CD14-positive monocyte (primary cell): ENCODE data around the gene SIRPD. TPM values are rescaled to one million over a fixed set of nuclear protein-coding genes. Genes with fewer than 3 reads are reported as not detected.

Experiments
- DNase-seq, 3 donors: peaks; one replicate each; pipeline ENCODE4 v3.0.0-alpha.2; 2011 to 2022
- H2AFZ ChIP-seq: 2 replicates; pipeline ENCODE4 v1.6.0; 2012; ENCODE audit warnings: mild to moderate bottlenecking, low read depth, low read length, inconsistent platforms; ENCODE audit not compliant: insufficient read depth, poor library complexity, severe bottlenecking
- H3K27ac ChIP-seq, 2 donors: 1 replicate in 1 of 2; 2 replicates in 1 of 2; pipeline ENCODE4 v1.5.1; 2012 to 2013; ENCODE audit warnings: low read length in 2 of 2, control low read depth in 1 of 2, inconsistent platforms in 1 of 2, low read depth in 1 of 2, mild to moderate bottlenecking in 1 of 2
- H3K27me3 ChIP-seq, 2 donors: one replicate each; pipeline versions ENCODE4 v1.6.0 to v1.6.1; 2011 to 2013; ENCODE audit warnings: low read length in 2 of 2; ENCODE audit not compliant: control insufficient read depth in 2 of 2, insufficient read depth in 2 of 2
- H3K36me3 ChIP-seq, 2 donors: replicated peaks in 1 of 2; 1 replicate in 1 of 2; 2 replicates in 1 of 2; pipeline versions ENCODE4 v1.5.1 to v1.6.1; 2012 to 2013; ENCODE audit warnings: low read length in 2 of 2, control low read depth in 1 of 2, inconsistent platforms in 1 of 2, mild to moderate bottlenecking in 1 of 2; ENCODE audit not compliant: insufficient read depth in 2 of 2, control insufficient read depth in 1 of 2
- H3K4me1 ChIP-seq, 2 donors: 1 replicate in 1 of 2; 2 replicates in 1 of 2; pipeline versions ENCODE4 v1.5.1 to v1.6.1; 2012 to 2013; ENCODE audit warnings: low read length in 2 of 2, control low read depth in 1 of 2, inconsistent platforms in 1 of 2, mild to moderate bottlenecking in 1 of 2, moderate library complexity in 1 of 2; ENCODE audit not compliant: insufficient read depth in 2 of 2, control insufficient read depth in 1 of 2
- H3K4me2 ChIP-seq: replicated peaks from 2 replicates; pipeline ENCODE3; 2012; ENCODE audit warnings: low read length, moderate library complexity, mild to moderate bottlenecking; ENCODE audit not compliant: poor library complexity, severe bottlenecking; ENCODE audit errors: extremely low read depth
- H3K4me3 ChIP-seq, 3 experiments: fragments of 200-600 bp in 1 of 3; sonication (generic) in 1 of 3; replicated peaks in 1 of 3; 1 replicate in 2 of 3; 2 replicates in 1 of 3; pipeline ENCODE4 v1.5.1; 2011 to 2013; ENCODE audit warnings: low read length in 3 of 3, mild to moderate bottlenecking in 3 of 3, control low read depth in 2 of 3, low read depth in 2 of 3, inconsistent platforms in 1 of 3, moderate library complexity in 1 of 3
- H3K79me2 ChIP-seq: 2 replicates; pipeline ENCODE4 v1.6.0; 2012; ENCODE audit warnings: mild to moderate bottlenecking, control low read depth, inconsistent platforms, low read length, moderate library complexity; ENCODE audit not compliant: insufficient read depth
- H3K9ac ChIP-seq: 2 replicates; pipeline ENCODE4 v1.6.0; 2017; ENCODE audit warnings: low read length, mild to moderate bottlenecking; ENCODE audit not compliant: insufficient read depth, poor library complexity, severe bottlenecking
- H3K9me3 ChIP-seq, 2 donors: replicated peaks in 1 of 2; 1 replicate in 1 of 2; 2 replicates in 1 of 2; pipeline versions ENCODE4 v1.5.1 to v1.6.1; 2012 to 2013; ENCODE audit warnings: low read length in 2 of 2, control low read depth in 1 of 2; ENCODE audit not compliant: control insufficient read depth in 1 of 2, insufficient read depth in 1 of 2
- H4K20me1 ChIP-seq: 2 replicates; pipeline ENCODE4 v1.6.0; 2012; ENCODE audit warnings: mild to moderate bottlenecking, low read length, control low read depth, moderate library complexity; ENCODE audit not compliant: insufficient read depth
- H3K27ac Mint-ChIP-seq, 7 donors: one replicate each; pipeline ENCODE4 v1.8.0; 2020; ENCODE audit warnings: mild to moderate bottlenecking in 7 of 7, mixed read lengths in 7 of 7, moderate library complexity in 6 of 7, inconsistent platforms in 2 of 7
- H3K27me3 Mint-ChIP-seq, 3 donors: one replicate each; pipeline ENCODE4 v1.8.0; 2021 to 2022; ENCODE audit warnings: low read depth in 3 of 3, mild to moderate bottlenecking in 3 of 3, mixed read lengths in 3 of 3, moderate library complexity in 3 of 3, inconsistent platforms in 1 of 3
- H3K36me3 Mint-ChIP-seq, 2 donors: one replicate each; pipeline ENCODE4 v1.8.0; 2020; ENCODE audit warnings: mixed read lengths in 2 of 2, inconsistent platforms in 1 of 2, mild to moderate bottlenecking in 1 of 2
- H3K4me1 Mint-ChIP-seq: one replicate; pipeline ENCODE4 v1.8.0; 2020; ENCODE audit warnings: mild to moderate bottlenecking, mixed read lengths
- H3K4me3 Mint-ChIP-seq, 2 donors: one replicate each; pipeline ENCODE4 v1.8.0; 2020; ENCODE audit warnings: mild to moderate bottlenecking in 2 of 2, mixed read lengths in 2 of 2, moderate library complexity in 1 of 2
- H3K9me3 Mint-ChIP-seq, 7 donors: one replicate each; pipeline ENCODE4 v1.8.0; 2020 to 2022; ENCODE audit warnings: mixed read lengths in 7 of 7, mild to moderate bottlenecking in 6 of 7, moderate library complexity in 6 of 7, inconsistent platforms in 2 of 7
- CTCF ChIP-seq: fragments of 200-600 bp; IDR thresholded peaks from one replicate; pipeline ENCODE4 v1.8.0; 2022; ENCODE audit warnings: antibody characterized with exemption, mild to moderate bottlenecking
- WGBS: methylation state at CpG from one replicate; pipeline ENCODE4 v1.1.5; 2013; ENCODE audit warnings: missing lambda C conversion rate; ENCODE audit not compliant: insufficient coverage; 5-methylcytosine and 5-hydroxymethylcytosine counted together
- intact Hi-C, 2 donors: fragments of 100-400 bp; cut with micrococcal nuclease; formaldehyde crosslinking; loops; one replicate each; pipeline versions ENCODE4 v1.15.0 to v1.15.1; 2023
- polyA plus RNA-seq, 3 donors: library from polyadenylated mRNA; depleted of rRNA in 1 of 3; unstranded in 2 of 3; stranded (reverse) in 1 of 3; fragments of 300-500 nt in 2 of 3; fragments of >200 nt in 1 of 3; fragmentation: Illumina TruSeq in 2 of 3; gene quantifications; 1 replicate in 2 of 3; 2 replicates in 1 of 3; pipeline ENCODE4 v1.2.3, GENCODE V29; 2012 to 2021

The SIRPD gene
- polyA plus RNA-seq, 3 donors = 3.9 to 13.0 (median 12.0) TPM

DNA sequence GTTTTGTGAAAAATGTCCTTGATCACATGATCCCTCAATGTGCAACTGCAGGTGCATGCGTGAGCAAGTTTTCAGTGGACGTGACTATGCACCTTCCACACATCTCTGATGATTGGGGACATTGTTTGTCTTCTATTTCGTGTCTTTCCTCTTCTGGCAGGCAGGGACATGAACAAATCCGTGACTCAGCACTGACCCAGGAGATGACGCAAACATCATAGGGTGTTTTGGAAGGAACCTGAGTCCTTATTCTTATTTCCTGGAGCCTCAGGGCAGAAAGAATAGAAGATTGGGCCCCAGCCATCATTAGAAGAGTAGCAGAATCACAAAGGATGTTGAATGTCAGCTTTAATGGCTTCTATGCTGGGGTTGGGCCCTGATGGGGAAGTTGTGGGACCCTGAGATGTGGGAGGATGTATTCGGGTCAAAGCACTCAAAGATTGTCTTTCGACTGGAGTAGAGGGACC lies 11.9 kb upstream of the SIRPD start:
- Mint-ChIP-seq H3K36me3 (peaks cover 70 to 71% of the 10 kb centered on the region in 2 donors), H3K4me3 (peak overlapping the region in 1 of 2 donors; percentile 23), H3K9me3 (peaks cover 0 to 12% (median 5%) of the 10 kb centered on the region in 7 donors), H3K4me1 (peaks cover 63% of the 10 kb centered on the region), H3K27me3 (peaks cover 0 to 2% (median 1%) of the 10 kb centered on the region in 3 donors), H3K27ac (peak overlapping the region; percentile 92 to 99 (median 98))
- Histone ChIP-seq H3K9ac (no peak overlapping the region), H2AFZ (no peak overlapping the region), H3K4me1 (peaks cover 57 to 60% of the 10 kb centered on the region in 2 donors), H3K27me3 (no peaks in the 10 kb centered on the region), H3K27ac (peak overlapping the region; percentile 73 to 89), H3K9me3 (no peaks in the 10 kb centered on the region), H3K36me3 (peaks cover 53 to 56% of the 10 kb centered on the region in 2 donors), H3K4me2 (peak overlapping the region; percentile 43), H3K79me2 (peaks cover 71% of the 10 kb centered on the region), H3K4me3 (peak overlapping the region in 1 of 3 experiments; percentile 19), H4K20me1 (peaks cover 36% of the 10 kb centered on the region)
- DNase-seq = peak; percentile 86 to 96 (median 88)
- intact Hi-C loops = loop anchor here in 1 of 2 donors (5.0 kb wide), 1 partner anchor 53 kb away; the partner anchor contains the start of gene SIRPB1
- TF ChIP-seq CTCF = no peak
- 6% methylated on average over 4 of the region's 7 CpGs for WGBS

DNA sequence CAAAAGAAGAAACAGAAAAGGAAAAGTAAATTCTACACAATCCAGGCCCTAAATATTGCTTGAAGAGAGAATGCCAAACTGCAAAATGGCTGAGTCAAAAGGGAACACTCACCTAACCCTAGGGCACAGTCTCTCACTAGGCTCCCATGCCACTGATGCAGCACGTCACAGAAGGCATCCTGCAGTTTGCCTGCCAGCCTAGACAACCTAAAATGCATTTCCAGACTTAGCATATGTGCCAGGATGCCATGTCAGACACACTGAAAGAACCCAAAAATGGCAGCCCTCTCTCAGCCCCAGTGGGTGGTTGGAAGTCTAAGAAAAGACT lies 10.6 kb upstream of the SIRPD start:
- no peak overlapping the region for H2AFZ ChIP-seq
- peak overlapping the region in 1 of 3 experiments; percentile 50 for H3K4me3 ChIP-seq
- H3K9me3 ChIP-seq = peaks cover 0 to 3% of the 10 kb centered on the region in 2 donors
- peak overlapping the region; percentile 31 for H3K4me2 ChIP-seq
- peak overlapping the region; percentile 92 to 99 (median 98) for H3K27ac Mint-ChIP-seq
- peaks cover 36% of the 10 kb centered on the region for H4K20me1 ChIP-seq
- peaks cover 73% of the 10 kb centered on the region for H3K79me2 ChIP-seq
- peaks cover 1 to 19% (median 11%) of the 10 kb centered on the region in 7 donors for H3K9me3 Mint-ChIP-seq
- H3K36me3 ChIP-seq = peaks cover 63 to 68% of the 10 kb centered on the region in 2 donors
- intact Hi-C loops = loop anchor here in 1 of 2 donors (5.0 kb wide), 1 partner anchor 54 kb away; the partner anchor contains the start of gene SIRPB1
- no peaks in the 10 kb centered on the region for H3K27me3 ChIP-seq
- peaks cover 80 to 83% of the 10 kb centered on the region in 2 donors for H3K36me3 Mint-ChIP-seq
- H3K4me3 Mint-ChIP-seq = peak overlapping the region in 1 of 2 donors; percentile 64
- H3K27me3 Mint-ChIP-seq = peaks cover 0 to 3% (median 2%) of the 10 kb centered on the region in 3 donors
- peak overlapping the region; percentile 70 to 89 for H3K27ac ChIP-seq
- peaks cover 73% of the 10 kb centered on the region for H3K4me1 Mint-ChIP-seq
- no peak overlapping the region for H3K9ac ChIP-seq
- WGBS = 50% methylated on average over 1 of the region's 1 CpG
- TF ChIP-seq CTCF = no peak
- H3K4me1 ChIP-seq = peaks cover 70 to 73% of the 10 kb centered on the region in 2 donors
- DNase-seq = no peak
